Loucy (cell line): ENCODE data around the gene LINC01488.

Experiments used
- H2AFZ ChIP-seq: fragments of 200-600 bp; sonication (generic); 2 replicates; pipeline ENCODE4 v1.6.0; 2016; ENCODE audit warnings: antibody characterized with exemption, mild to moderate bottlenecking, low read length, moderate library complexity
- H3F3A ChIP-seq: fragments of 200-600 bp; 2 replicates; pipeline ENCODE4 v1.6.0; 2016; ENCODE audit warnings: antibody characterized with exemption, low read depth, mild to moderate bottlenecking
- H3K27me3 ChIP-seq: fragments of 200-600 bp; sonication (generic); 2 replicates; pipeline ENCODE4 v1.6.1; 2014; ENCODE audit warnings: low read length, mild to moderate bottlenecking; ENCODE audit not compliant: insufficient read depth, poor library complexity, severe bottlenecking
- H3K36me3 ChIP-seq: fragments of 200-600 bp; sonication (generic); 2 replicates; pipeline ENCODE4 v1.6.1; 2016; ENCODE audit warnings: low read length; ENCODE audit not compliant: insufficient read depth
- H3K4me1 ChIP-seq: fragments of 200-600 bp; sonication (generic); 2 replicates; pipeline ENCODE4 v1.5.1; 2014; ENCODE audit warnings: low read length, mild to moderate bottlenecking; ENCODE audit not compliant: insufficient read depth, poor library complexity, severe bottlenecking
- H3K4me2 ChIP-seq: fragments of 200-600 bp; sonication (generic); 2 replicates; pipeline ENCODE4 v1.6.0; 2014; ENCODE audit warnings: antibody characterized with exemption, low read length, low read depth, mild to moderate bottlenecking; ENCODE audit not compliant: poor library complexity, severe bottlenecking
- H3K4me3 ChIP-seq: fragments of 200-600 bp; sonication (generic); 2 replicates; pipeline ENCODE4 v1.5.1; 2014; ENCODE audit warnings: low read length, mild to moderate bottlenecking, mixed read lengths; ENCODE audit not compliant: poor library complexity, severe bottlenecking
- H3K79me2 ChIP-seq: fragments of 200-600 bp; sonication (generic); 2 replicates; pipeline ENCODE4 v1.6.1; 2014; ENCODE audit warnings: low read length; ENCODE audit not compliant: insufficient read depth
- H3K9ac ChIP-seq: fragments of 200-600 bp; sonication (generic); 2 replicates; pipeline ENCODE4 v1.6.0; 2014; ENCODE audit warnings: mild to moderate bottlenecking, low read depth, low read length, moderate library complexity; ENCODE audit not compliant: poor library complexity, severe bottlenecking
- H3K9me2 ChIP-seq: fragments of 200-600 bp; sonication (generic); replicated peaks from 2 replicates; pipeline ENCODE4 v1.6.1; 2016; ENCODE audit warnings: low read depth, low read length, mixed read lengths
- H3K9me3 ChIP-seq: fragments of 200-600 bp; sonication (generic); 2 replicates; pipeline ENCODE4 v1.6.1; 2014; ENCODE audit warnings: mild to moderate bottlenecking, antibody characterized with exemption, low read length, low read depth; ENCODE audit not compliant: insufficient read depth
- H4K20me1 ChIP-seq: fragments of 200-600 bp; sonication (generic); 2 replicates; pipeline ENCODE4 v1.6.0; 2014; ENCODE audit warnings: antibody characterized with exemption, low read length, mild to moderate bottlenecking; ENCODE audit not compliant: insufficient read depth, poor library complexity, severe bottlenecking
- CTCF ChIP-seq: fragments of 200-600 bp; sonication (generic); conservative IDR thresholded peaks from 2 replicates; pipeline ENCODE4 v1.5.1; 2014; ENCODE audit warnings: mild to moderate bottlenecking, antibody characterized with exemption, low read length
- EZH2phosphoT487 ChIP-seq: fragments of 200-600 bp; IDR thresholded peaks from 2 replicates; pipeline ENCODE4 v1.6.1; 2018; ENCODE audit warnings: antibody characterized with exemption, mild to moderate bottlenecking, moderate library complexity, borderline replicate concordance

The LINC01488 gene

GRCh38 chr11:69449320-69450063, 32.0 kb upstream of the LINC01488 start:
- TF ChIP-seq CTCF (no peak), EZH2phosphoT487 (no peak)
- Histone ChIP-seq H2AFZ (no peak overlapping the region), H3K4me2 (no peak overlapping the region)

GRCh38 chr11:69450064-69450856, 31.2 kb upstream of the LINC01488 start:
- no peaks in the 10 kb centered on the region for H3K4me1 ChIP-seq
- no peaks in the 10 kb centered on the region for H3K9me3 ChIP-seq
- no peak overlapping the region for H2AFZ ChIP-seq
- H3K4me2 ChIP-seq: no peak overlapping the region
- H3K4me3 ChIP-seq: no peak overlapping the region
- no peaks in the 10 kb centered on the region for H3F3A ChIP-seq
- no peaks in the 10 kb centered on the region for H4K20me1 ChIP-seq
- no peak for TF ChIP-seq CTCF
- H3K9ac ChIP-seq: no peak overlapping the region
- no peaks in the 10 kb centered on the region for H3K9me2 ChIP-seq
- H3K79me2 ChIP-seq: no peaks in the 10 kb centered on the region
- no peaks in the 10 kb centered on the region for H3K27me3 ChIP-seq
- H3K36me3 ChIP-seq: no peaks in the 10 kb centered on the region

More at GRCh38 chr11:69449320-69450063, 32.0 kb upstream of the LINC01488 start:
- Histone ChIP-seq H3K9me3 (no peaks in the 10 kb centered on the region), H3K4me1 (no peaks in the 10 kb centered on the region), H4K20me1 (no peaks in the 10 kb centered on the region), H3K27me3 (no peaks in the 10 kb centered on the region), H3K9ac (no peak overlapping the region), H3K79me2 (no peaks in the 10 kb centered on the region), H3K36me3 (no peaks in the 10 kb centered on the region), H3K4me3 (no peak overlapping the region), H3K9me2 (no peaks in the 10 kb centered on the region), H3F3A (no peaks in the 10 kb centered on the region)

- H3K4me3 ChIP-seq: no peak overlapping the region
- no peak overlapping the region for H2AFZ ChIP-seq
- no peaks in the 10 kb centered on the region for H3K4me1 ChIP-seq
- H3K36me3 ChIP-seq: no peaks in the 10 kb centered on the region
- no peaks in the 10 kb centered on the region for H3K9me2 ChIP-seq
- no peaks in the 10 kb centered on the region for H4K20me1 ChIP-seq
- no peaks in the 10 kb centered on the region for H3K27me3 ChIP-seq
- no peaks in the 10 kb centered on the region for H3K9me3 ChIP-seq
- TF ChIP-seq EZH2phosphoT487 (no peak), CTCF (no peak)
- no peaks in the 10 kb centered on the region for H3K79me2 ChIP-seq
- no peaks in the 10 kb centered on the region for H3F3A ChIP-seq
- no peak overlapping the region for H3K9ac ChIP-seq
- H3K4me2 ChIP-seq: no peak overlapping the region
Observed at GRCh38 chr11:69450857-69451220, 30.6 kb upstream of the LINC01488 start.
